SIG-M5 (cell line): ENCODE data around the gene CMIP.

Experiments used
- DNase-seq: peaks from one replicate; lab custom pipeline; 2025; lab: John Stamatoyannopoulos, UW

The CMIP gene

GRCh38 chr16:81447383-81448101 lies 2.9 kb downstream of the CMIP start:
- DNase-seq: peak; percentile 48

GRCh38 chr16:81448154-81449131 lies 3.8 kb downstream of the CMIP start:
- no peak for DNase-seq

GRCh38 chr16:81449241-81449640 lies 4.6 kb downstream of the CMIP start:
- no peak for DNase-seq

GRCh38 chr16:81449899-81450608 lies 5.4 kb downstream of the CMIP start:
- no peak for DNase-seq

GRCh38 chr16:81450783-81451491 lies 6.3 kb downstream of the CMIP start:
- no peak for DNase-seq

- peak; percentile 74 for DNase-seq
Observed at GRCh38 chr16:81451753-81452680, 7.4 kb downstream of the CMIP start.

GRCh38 chr16:81453091-81453728 lies 8.6 kb downstream of the CMIP start:
- DNase-seq: no peak

- no peak for DNase-seq
Observed at GRCh38 chr16:81454044-81454443, 9.4 kb downstream of the CMIP start.

GRCh38 chr16:81455006-81455405 lies 10.4 kb downstream of the CMIP start:
- DNase-seq: no peak

GRCh38 chr16:81455720-81456494 lies 11.3 kb downstream of the CMIP start:
- no peak for DNase-seq

- DNase-seq: no peak
Observed at GRCh38 chr16:81456523-81457325, 12.1 kb downstream of the CMIP start.

GRCh38 chr16:81457326-81458133 lies 12.9 kb downstream of the CMIP start:
- DNase-seq: no peak

GRCh38 chr16:81458149-81458669 lies 13.6 kb downstream of the CMIP start:
- no peak for DNase-seq

GRCh38 chr16:81458827-81459598 lies 14.4 kb downstream of the CMIP start:
- no peak for DNase-seq

- DNase-seq: no peak
Observed at GRCh38 chr16:81460075-81460474, 15.5 kb downstream of the CMIP start.

- DNase-seq: no peak
Observed at GRCh38 chr16:81461243-81461642, 16.6 kb downstream of the CMIP start.

GRCh38 chr16:81461766-81462165 lies 17.2 kb downstream of the CMIP start:
- no peak for DNase-seq
